ENCODE measurements around the gene PPP1CC. TPM values are rescaled to one million over a fixed set of nuclear protein-coding genes. Genes with fewer than 3 reads are reported as not detected.
"Not testable (repeated sequence)": the region's sequence is repeated elsewhere in the genome, so short reads cannot be mapped to it uniquely, and the experiment has no call there.

The PPP1CC gene
- total RNA-seq, 4 donors from 2014 or later = 87.3 to 127 (median 104) TPM

- DNase-seq (ENCODE audit: low spot score) (no peak), ATAC-seq (ENCODE audit: low FRiP score) (no peak)
- no peak for TF ChIP-seq CTCF (IDR thresholded peaks at IDR 0.05)
Observed at GRCh38 chr12:110726708-110727369, 15.9 kb downstream of the PPP1CC start.

GRCh38 chr12:110726028-110726427 is 16.7 kb downstream of the PPP1CC start:
- DNase-seq (ENCODE audit: low spot score) (no peak), ATAC-seq (ENCODE audit: low FRiP score) (no peak)
- TF ChIP-seq CTCF (IDR thresholded peaks at IDR 0.05) = no peak

- ATAC-seq (ENCODE audit: low FRiP score) = no peak
- TF ChIP-seq CTCF (IDR thresholded peaks at IDR 0.05) = no peak
Observed at GRCh38 chr12:110725267-110725666, 17.4 kb downstream of the PPP1CC start.

GRCh38 chr12:110722892-110723291 is 19.8 kb downstream of the PPP1CC start:
- ATAC-seq (ENCODE audit: low FRiP score); DNase-seq (ENCODE audit: low spot score): not testable (repeated sequence)

More at GRCh38 chr12:110725267-110725666, 17.4 kb downstream of the PPP1CC start:
- no peak for DNase-seq (ENCODE audit: low spot score)

- no peak for TF ChIP-seq CTCF (IDR thresholded peaks at IDR 0.05)
- ATAC-seq (ENCODE audit: low FRiP score) (no peak), DNase-seq (ENCODE audit: low spot score) (no peak)
Observed at GRCh38 chr12:110721570-110721969, 21.1 kb downstream of the PPP1CC start.

- DNase-seq (ENCODE audit: low spot score) = no peak
- no peak for TF ChIP-seq CTCF (IDR thresholded peaks at IDR 0.05)
- no peak for ATAC-seq (ENCODE audit: low FRiP score)
Observed at GRCh38 chr12:110720516-110720915, 22.2 kb downstream of the PPP1CC start.

GRCh38 chr12:110718222-110718908 is 24.3 kb downstream of the PPP1CC start:
- no peak for DNase-seq (ENCODE audit: low spot score)
- no peak for ATAC-seq (ENCODE audit: low FRiP score)
- no peak for TF ChIP-seq CTCF (IDR thresholded peaks at IDR 0.05)
